Stimulated activated CD8-positive, alpha-beta memory T cell treated with anti-CD3 and anti-CD28 coated beads, Interleukin-7, amount 100 ng/mL, for 48 hours (primary cell): ENCODE measurements around the gene RGS14.
"Not testable (repeated sequence)": the region's sequence is repeated elsewhere in the genome, so short reads cannot be mapped to it uniquely, and the experiment has no call there.

Source experiments
- DNase-seq, 2 donors: peaks; one replicate each; pipeline ENCODE4 v3.0.0-alpha.2; 2020; ENCODE audit warnings: low read depth in 1 of 2; ENCODE audit errors: extremely low read depth in 1 of 2

Gene RGS14

DNA sequence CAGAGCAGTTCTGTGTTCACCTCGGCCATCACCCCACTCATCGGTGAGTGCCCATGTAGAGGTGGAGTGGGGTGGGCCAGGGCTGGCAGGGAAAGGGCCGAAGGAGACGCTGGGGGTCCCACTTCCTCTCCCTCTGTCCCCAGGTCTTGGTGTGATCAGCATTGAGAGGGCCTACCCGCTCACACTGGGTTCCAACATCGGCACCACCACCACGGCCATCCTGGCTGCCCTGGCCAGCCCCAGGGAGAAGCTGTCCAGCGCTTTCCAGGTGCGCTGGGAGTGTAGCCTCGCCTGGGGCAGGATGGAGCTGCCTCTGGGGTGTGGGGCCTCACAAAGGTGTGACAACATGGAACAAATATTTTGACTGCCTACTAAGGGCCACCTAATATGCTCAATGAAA is 39.1 kb downstream of the RGS14 start:
- DNase-seq, result no peak

DNA sequence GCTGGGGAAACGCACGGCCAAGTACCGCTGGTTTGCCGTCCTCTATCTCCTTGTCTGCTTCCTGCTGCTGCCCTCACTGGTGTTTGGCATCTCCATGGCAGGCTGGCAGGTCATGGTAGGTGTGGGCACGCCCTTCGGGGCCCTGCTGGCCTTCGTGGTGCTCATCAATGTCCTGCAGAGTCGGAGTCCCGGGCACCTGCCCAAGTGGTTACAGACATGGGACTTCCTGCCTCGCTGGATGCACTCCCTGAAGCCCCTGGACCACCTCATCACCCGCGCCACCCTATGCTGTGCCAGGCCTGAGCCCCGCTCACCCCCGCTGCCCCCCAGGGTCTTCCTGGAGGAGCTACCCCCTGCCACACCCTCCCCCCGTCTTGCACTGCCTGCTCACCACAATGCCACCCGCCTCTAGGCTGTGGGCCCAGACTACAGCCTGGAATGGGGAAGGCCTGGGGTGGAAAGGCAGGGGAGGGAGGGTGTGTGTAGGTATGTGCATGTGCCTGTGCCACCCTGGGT is 40.2 kb downstream of the RGS14 start:
- no peak for DNase-seq

DNA sequence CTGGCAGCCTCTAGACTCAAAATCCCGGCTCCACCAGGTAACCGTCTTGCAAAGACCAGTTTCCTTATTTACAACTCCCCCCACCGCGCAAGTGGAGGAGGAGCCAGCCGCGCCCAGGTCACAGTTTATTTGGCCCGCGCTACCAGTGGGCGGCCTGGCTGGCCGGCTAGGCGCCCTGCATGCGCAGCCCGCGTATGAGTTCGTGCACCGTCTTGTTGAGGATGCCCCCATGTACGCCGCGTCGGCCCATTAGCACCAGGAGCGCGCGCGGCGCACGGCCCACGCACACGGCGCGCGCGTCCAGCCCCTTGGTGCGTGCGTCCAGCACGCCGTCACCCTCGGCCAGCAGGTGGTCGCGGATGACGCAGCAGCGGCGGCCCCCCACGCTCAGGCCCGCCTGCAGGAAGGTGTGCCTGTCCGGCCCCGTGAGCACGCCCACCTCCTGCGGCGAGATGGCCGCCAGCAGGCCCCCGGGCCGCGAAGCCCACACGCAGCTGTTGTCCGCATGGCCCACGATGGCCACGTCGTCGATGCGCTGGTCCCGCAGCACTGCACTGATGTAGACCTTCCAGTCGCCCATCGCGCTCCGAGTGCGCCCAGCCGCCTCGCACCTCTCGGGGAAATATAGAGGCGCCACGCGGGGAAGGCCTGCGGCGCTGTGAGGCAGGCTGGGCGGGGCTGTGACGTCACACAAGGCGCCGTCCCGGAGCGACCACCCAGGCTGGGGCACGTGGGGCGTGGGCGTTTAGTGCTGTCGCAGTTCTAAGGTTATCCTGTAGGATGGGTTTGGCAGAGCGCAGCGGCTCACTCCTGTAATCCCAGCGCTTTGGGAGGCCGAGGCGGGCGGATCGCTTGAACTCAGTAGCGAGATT is 42.5 kb downstream of the RGS14 start, which contains the start of gene PFN3:
Gene PFN3, minus strand, starts transcription at position 665 of the 872 bp plus-strand sequence. Its CDS starts 85 bp downstream, at position 580.
- DNase-seq, result no peak

DNA sequence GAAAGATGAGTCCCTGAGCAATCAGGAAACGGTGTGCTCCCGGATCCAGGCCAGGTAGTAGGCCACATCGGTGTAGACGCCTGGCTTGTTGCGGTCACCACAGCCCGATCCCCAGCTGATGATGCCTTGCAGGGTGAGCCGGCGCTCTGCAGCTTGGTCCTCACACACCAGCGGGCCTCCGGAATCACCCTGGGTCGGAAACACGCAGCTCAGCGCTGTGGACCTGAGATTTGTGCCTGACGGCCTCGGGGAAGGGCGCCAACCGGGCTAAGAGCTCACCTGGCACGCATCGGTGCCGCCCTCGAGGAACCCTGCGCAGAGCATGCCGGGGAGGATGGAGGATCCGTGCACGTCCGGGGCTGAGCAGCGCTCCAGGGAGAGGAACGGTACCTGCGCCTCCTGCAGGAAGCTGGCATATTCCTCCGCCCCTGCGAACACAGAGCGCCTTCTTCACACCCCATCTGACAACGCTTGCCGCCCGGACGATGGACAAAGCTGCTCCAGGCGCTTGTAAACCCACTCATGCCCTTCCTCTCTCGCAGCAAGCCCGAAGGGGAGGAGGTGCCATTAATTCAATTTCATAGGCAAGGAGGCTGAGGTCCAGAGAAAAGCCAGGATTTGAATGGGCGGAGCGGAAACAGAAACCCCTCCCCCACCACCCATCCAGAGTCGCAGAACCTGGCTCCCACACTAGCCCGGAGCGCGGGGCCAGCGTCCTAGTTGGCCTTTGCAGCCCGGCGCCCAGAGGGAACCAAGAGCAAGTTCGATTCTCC is 44.7 kb downstream of the RGS14 start:
- peak; percentile 22 to 58 for DNase-seq

DNA sequence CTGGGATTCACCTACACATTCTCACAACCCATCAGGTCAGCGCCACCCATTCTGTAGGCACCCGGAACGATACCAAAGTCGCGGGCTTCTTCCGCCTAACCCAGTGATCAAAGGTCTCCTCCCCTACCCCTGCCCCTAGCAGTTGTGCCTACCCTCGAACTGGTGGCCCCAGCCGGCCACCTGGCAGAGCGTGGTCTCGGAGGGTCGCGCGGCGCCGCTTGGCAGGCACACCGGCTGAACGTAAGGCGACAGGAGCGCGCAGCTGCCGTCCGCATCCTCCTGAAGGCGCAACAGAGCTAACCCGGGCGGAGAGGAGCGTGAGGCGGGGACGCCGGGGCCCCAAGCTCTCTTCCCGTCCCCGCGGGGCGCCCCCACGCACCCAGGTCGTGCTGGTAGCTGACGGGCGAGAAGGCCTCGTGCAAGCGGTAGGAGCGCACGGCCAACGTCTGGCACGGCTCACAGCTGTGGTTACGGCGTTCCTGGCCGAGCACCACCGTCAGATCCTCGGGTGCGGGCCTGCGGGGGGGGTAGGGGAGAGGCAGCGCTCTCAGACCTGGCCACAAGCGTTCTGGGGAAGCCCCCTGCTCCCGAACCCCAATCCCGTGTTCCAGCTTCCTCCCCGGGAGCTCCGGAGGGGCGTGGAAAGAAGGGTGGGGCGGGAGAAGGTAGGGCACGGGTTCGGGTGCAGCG is 45.5 kb downstream of the RGS14 start:
- no peak for DNase-seq

DNA sequence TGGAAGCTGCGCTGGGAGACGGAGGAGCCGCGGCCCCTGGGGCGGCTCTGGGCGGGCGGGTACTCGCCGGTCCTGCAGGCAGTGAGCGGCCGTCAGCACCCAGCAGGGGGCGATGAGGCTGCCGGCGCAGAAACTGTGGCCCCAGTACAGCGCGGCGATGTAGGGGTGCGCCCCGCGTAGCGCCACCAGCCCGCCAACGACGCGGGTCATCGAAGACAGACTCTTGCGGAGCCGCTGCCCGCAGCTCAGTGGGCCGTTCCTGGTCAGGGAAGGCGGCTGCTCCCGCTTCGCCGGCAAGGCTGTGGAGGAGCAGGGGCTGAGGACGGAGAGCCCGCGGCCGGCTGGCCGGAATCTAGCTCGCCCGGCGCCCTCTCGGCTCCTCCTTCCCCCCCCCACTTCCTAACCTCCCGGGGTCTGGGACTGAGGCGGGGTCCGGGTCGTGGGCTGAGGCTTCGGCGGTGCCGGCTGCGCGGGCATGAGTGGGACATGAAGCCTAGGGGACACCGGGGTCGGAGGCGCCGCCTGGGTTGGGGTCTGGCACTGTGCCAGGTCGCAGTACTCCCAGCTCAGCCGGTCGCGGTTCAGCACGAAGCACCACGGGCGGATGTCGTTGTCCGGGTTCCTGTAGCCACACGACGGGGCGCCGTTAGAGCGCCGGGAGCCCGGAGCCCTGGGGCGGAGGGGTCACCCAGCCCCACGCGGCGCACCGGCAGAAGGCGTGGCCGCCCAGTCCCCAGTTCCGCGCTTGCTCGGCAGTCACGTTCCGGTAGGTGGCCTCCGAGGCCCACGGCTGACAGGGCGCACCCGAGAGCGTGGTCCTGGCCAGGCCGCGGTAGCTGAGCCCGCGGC is 46.3 kb downstream of the RGS14 start:
- DNase-seq, result peak; percentile 70 to 80

DNA sequence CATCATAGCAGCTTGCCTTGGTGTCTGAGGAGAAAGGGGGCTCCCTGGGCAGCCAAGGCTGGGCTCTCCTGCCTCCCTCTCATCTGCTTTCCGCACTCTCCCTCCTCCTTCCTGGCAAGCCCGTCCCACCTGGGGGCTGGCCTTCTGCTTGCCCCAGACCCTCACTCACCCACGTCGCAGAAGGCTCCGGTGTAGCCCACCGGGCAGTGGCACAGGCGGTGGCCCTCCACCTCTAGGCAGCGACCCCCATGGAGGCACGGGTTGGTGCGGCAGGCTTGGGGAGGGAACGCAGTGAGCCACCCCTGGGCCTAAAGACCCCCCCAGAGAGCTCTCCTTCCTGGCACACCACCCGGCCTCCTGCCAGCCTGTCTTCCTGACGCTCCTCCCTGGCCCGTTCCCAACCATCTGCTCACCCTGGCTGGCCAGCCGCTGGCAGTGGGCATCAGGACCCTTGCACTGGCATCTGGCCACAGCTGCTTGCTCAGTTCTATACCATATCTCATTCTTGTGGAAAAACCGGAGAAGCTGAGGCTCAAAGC is 47.0 kb downstream of the RGS14 start:
- no peak for DNase-seq

DNA sequence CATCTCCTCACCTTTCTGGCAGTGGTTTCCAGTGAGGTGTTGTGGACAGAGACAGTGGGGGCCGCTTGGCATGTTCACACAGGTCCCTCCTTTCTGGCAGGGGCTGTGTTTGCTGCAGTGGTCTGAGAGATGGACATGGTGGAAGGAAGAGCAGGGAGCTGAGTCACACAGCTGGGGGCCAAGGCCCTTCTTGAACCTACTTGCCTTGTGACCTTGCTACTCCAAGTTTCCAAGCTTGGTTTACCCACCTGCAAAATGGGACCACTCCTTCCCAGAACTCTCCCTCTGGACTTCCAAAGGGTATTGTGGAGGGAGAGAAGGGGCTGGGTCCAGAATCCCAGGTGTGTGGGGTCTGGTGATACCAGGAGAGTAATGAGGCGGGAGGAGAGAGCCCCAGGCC is 47.6 kb downstream of the RGS14 start:
- DNase-seq, result no peak

DNA sequence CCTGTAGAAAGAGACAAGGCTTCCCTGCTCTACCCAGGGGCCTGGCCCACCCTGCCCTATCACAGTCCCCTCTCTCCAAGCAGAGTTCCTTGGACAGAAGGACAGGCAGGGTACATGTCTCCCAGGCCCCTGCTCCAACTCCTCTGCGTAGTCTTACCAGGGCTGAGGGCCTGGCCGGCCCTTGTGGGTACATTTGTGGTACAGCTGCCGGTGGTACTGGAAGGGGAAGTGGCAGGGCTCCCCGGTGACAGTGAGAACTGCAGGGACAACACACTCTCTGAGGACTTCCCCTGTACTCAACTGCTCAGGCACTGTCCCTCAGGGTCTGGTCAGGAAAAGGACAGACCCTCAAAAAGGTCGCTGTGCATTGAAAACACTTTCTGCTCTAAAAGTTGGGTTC is 48.1 kb downstream of the RGS14 start:
- DNase-seq, result no peak

DNA sequence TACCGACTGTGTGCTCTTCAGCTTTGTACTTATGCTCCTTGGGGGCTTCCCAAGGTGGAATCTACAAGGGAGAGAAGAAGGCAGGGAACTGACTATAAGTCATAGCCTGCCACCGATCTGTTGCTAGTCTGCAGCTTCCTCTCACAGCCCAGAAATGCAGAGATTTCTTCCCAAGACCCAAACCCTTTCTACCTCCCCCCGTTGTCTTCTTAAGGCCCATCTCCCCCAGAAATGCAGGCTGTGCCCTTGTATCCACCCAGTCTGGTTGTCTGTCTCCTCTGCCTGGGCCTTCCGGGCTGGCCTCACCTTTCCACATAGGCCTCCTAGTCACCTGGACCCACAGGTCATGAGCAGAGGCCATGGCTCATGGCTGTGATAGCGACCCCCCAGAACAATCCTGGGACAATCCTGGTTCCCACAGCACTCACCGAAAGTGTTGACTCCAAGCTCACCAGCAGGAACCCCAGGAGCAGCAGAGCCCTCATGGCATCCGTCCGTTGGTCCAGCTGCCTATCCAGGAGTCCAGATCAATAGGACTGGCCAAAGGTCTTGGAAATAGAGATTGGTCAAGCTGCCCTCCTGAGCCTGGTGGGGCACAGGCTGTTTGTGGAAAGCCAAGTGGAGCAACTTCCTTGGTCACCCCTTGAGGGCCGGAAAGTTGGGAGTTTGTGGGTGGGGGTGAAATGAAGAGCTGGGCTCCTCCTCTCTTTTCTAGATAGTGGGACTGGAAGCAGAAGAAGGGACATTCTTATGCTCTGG is 51.5 kb downstream of the RGS14 start, which contains the start of gene F12:
Gene F12, minus strand, starts transcription at position 522 of the 759 bp plus-strand sequence. Its CDS starts 37 bp downstream, at position 485.
- no peak for DNase-seq

DNA sequence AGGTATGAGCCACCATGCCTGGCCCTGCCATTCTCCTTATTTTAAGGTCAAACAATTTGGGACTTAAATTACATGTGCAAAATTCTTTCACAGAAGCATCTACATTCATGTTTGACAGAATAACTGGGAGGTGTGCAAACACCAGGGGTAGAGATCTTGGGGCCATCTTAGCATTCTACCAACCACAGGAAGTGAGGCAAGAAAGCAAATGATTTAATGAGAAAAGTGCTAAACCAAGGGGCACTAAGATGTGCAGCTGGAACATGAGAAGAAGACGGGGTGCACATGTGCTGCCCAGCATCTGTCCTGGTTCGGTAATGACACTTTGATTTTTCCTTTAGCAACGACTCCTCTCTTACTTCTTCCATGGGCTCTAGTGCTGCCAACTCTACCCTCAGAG is 52.9 kb downstream of the RGS14 start:
- DNase-seq, result no peak

DNA sequence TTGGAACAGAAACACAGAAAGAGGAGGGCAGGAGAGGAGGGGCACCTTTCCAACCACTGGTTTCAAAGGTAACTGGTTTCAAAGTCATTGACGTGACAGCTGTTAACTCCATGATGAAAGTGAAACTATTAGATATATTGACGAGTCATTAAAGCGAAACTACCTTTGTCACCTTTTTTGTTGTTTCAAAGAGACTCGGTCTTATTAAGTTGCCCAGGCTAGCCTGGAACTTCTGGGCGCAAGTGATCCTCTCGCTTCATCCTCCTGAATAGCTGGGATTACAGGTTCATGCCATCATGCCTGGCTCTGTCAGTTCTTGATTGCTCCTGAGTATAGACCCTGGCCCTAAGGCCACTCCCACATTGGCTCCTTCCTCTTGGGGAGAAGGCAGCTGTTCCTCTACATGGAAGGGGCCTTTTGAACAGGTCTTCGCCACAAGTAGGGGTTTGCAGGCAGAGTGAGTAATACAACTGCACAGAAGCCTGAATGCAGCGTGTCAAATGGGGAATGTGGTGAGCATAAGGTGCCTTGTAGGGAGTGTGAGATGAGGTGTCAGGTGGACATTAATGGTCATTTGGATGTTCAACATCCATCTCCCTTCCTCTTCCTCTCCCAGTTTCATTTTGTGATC is 55.0 kb downstream of the RGS14 start:
- no peak for DNase-seq

DNA sequence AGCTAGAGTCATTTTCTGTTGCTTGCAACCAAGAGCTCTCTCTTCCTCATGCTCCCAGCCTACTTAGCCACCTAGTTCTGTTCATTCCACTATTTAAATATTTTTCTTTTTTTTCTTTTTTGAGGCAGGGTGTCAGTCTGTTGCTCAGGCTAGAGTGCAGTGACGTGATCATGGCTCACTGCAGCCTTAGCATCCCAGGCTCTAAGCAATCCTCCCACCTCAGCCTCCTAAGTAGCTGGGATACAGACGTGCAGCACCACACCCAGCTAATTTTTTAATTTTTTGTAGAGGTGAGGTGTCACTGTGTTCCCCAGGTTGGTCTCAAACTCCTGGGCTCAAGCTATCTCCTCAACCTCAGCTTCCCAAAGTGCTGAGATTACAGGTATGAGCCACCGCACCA is 56.8 kb downstream of the RGS14 start:
- DNase-seq, result no peak

DNA sequence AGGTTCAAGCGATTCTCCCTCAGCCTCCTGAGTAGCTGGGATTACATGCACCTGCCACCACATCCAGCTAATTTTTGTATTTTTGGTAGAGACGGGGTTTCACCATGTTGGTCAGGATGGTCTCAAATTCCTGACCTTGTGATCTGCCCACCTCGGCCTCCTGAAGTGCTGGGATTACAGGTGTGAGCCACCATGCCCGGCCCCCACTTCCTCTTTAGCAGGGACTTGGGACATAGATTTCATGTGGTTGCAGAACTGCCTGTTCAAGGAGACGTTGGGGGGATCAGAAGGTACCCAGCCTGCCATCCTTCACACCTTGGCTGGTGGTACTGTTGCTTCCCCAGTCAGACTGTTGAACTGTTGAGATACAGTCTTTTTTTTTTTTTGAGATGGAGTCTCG is 59.4 kb downstream of the RGS14 start:
- not testable (repeated sequence) for DNase-seq

DNA sequence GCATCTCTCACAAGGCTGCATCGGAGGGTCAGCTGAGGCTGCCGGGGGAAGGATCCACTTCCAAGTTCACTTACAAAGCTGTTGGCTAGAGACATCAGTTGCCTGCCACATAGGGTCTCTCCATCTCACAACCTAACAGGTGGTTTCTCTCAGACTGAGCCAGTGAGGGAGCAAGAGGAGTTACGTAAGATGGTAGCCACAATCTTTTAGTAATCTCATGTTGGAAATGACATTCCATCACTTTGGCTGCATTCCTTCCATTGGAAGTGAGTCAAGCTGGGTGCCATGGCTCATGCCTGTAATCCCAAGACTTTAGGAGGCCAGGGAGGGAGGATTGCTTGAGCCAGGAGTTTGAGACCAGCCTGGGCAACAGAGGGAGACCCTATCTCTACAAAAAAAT is 61.3 kb downstream of the RGS14 start:
- no peak for DNase-seq

DNA sequence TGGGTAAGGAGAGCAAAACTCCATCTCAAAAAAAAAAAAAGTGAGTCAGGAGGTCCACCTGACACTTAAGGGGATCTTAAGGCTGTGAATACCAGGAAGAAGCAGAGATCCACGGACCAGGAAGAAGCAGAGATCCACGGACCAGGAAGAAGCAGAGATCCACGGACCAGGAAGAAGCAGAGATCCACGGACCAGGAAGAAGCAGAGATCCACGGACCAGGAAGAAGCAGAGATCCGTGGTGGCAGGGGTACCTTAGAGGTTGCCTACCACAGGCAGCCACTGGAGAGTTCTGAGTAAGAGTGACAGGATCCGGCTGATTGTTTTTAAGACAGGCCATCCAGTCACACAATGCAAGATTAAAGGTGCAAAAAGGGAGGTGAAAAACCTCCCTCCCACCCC is 62.7 kb downstream of the RGS14 start:
- not testable (repeated sequence) for DNase-seq

DNA sequence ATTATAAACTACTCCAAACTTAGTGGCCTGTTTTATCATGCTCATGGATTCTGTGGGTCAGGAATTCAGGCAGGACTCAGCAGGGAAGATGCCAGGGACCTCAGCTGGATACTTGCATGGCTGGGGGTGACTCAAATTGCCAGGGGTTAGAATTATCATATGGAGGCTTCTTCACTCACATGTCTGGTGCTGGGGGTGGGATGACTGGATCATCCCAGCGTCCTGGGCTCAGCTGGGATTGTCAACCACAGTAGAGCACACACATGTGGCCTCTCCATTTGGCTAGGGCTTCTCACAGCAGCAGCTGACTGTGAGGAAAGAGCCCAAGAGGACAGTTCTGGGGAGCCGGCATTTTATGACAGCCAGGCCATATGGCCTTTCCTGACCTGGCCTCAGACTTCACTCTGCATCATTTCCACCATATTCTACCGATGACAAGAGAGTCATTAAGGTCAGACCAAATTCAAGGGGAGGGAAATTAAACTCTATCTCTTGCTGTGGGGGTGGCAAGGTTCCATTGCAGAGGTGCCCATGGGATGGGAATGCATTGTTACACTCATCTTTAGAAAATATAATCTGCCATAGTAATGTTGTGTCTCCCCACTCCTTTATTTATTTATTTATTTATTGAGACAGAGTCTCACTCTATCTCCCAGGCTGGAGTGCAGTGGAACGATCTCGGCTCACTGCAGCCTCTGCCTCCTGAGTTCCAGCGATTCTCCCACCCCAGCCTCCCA is 63.5 kb downstream of the RGS14 start:
- no peak for DNase-seq
